ENCODE measurements around the gene LAMP5. TPM values are rescaled to one million over a fixed set of nuclear protein-coding genes. Genes with fewer than 3 reads are reported as not detected.

Gene LAMP5, protein sequence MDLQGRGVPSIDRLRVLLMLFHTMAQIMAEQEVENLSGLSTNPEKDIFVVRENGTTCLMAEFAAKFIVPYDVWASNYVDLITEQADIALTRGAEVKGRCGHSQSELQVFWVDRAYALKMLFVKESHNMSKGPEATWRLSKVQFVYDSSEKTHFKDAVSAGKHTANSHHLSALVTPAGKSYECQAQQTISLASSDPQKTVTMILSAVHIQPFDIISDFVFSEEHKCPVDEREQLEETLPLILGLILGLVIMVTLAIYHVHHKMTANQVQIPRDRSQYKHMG
- polyA plus RNA-seq (2013, experiment 1 of 2): 6.5 TPM
- polyA plus RNA-seq (2013, experiment 2 of 2): 6.4 TPM

GRCh38 chr20:9514461-9515213, at the start of gene LAMP5:
Gene LAMP5, plus strand, starts transcription at chr20:9514590. Its CDS starts 263 bp downstream, at chr20:9514853.
- peak within 1 kb of the TSS; percentile 27 to 69 for H3K4me3 ChIP-seq (ENCODE audit: low read length in 2 of 2)

GRCh38 chr20:9467995-9468394, 46.4 kb upstream of the LAMP5 start:
- DNase-seq (ENCODE audit: low spot score): peak; percentile 11
- no peak overlapping the region for H3K4me3 ChIP-seq (ENCODE audit: low read length in 2 of 2)

More at GRCh38 chr20:9514461-9515213, at the start of gene LAMP5:
- no peak within 1 kb of the TSS for H2AK5ac ChIP-seq (ENCODE audit: low read depth, low read length)
- no peaks in the 10 kb centered on the region for H3K36me3 ChIP-seq (replicated peaks in 1 of 2; ENCODE audit: control insufficient read depth in 2 of 2, insufficient read depth in 2 of 2, low read length in 2 of 2)
- no peak within 1 kb of the TSS for H3K23ac ChIP-seq (ENCODE audit: low read depth, low read length, poor library complexity)
- no peak within 1 kb of the TSS for H3K27ac ChIP-seq (replicated peaks; ENCODE audit: low read length)
- no peak within 1 kb of the TSS for H2BK120ac ChIP-seq (ENCODE audit: low read depth, low read length)
- peak within 1 kb of the TSS; percentile 3 for H2BK15ac ChIP-seq (ENCODE audit: low read length)
- no peaks in the 10 kb centered on the region for H3K9me3 ChIP-seq (replicated peaks in 1 of 2; ENCODE audit: control insufficient read depth in 2 of 2, insufficient read depth in 1 of 2, low read depth in 1 of 2, low read length in 2 of 2)
- no peak within 1 kb of the TSS for H3K4ac ChIP-seq (ENCODE audit: low read length)
- H2BK5ac ChIP-seq (ENCODE audit: low read length): no peak within 1 kb of the TSS
- no CpG with 5 or more reads among the region's 38 CpGs for WGBS, 2 donors (ENCODE audit: extremely low coverage in 2 of 2, insufficient read length in 2 of 2, insufficient replicate concordance in 1 of 2)
- H3K4me1 ChIP-seq (ENCODE audit: control insufficient read depth in 2 of 2, insufficient read depth in 1 of 2, low read depth in 1 of 2, low read length in 2 of 2): peaks cover 13 to 23% of the 10 kb centered on the region in 2 donors
- H2BK12ac ChIP-seq (ENCODE audit: low read length): peak within 1 kb of the TSS; percentile 14
- H4K8ac ChIP-seq (ENCODE audit: low read depth, low read length): no peak within 1 kb of the TSS
- H3K9ac ChIP-seq (ENCODE audit: low read depth, low read length, poor library complexity): peak within 1 kb of the TSS; percentile 44
- peaks cover 0 to 95% (median 37%) of the 10 kb centered on the region in 3 experiments for H3K27me3 ChIP-seq (ENCODE audit: control insufficient read depth in 3 of 3, insufficient read depth in 3 of 3, low read depth in 1 of 3, low read length in 3 of 3)
- no peaks in the 10 kb centered on the region for H3K79me1 ChIP-seq (ENCODE audit: low read depth, low read length)
- H3K18ac ChIP-seq (ENCODE audit: low read length): peak within 1 kb of the TSS; percentile 84
- peak; percentile 72 for DNase-seq (ENCODE audit: low spot score)
- peak within 1 kb of the TSS; percentile 90 for H3K4me2 ChIP-seq (ENCODE audit: insufficient read depth, low read length, poor library complexity, severe bottlenecking)
- H2AFZ ChIP-seq (ENCODE audit: low read length): peak within 1 kb of the TSS; percentile 80
- H4K91ac ChIP-seq (ENCODE audit: low read depth, low read length, poor library complexity): no peak within 1 kb of the TSS
- no peak within 1 kb of the TSS for H3K14ac ChIP-seq (ENCODE audit: low read length)

DNA sequence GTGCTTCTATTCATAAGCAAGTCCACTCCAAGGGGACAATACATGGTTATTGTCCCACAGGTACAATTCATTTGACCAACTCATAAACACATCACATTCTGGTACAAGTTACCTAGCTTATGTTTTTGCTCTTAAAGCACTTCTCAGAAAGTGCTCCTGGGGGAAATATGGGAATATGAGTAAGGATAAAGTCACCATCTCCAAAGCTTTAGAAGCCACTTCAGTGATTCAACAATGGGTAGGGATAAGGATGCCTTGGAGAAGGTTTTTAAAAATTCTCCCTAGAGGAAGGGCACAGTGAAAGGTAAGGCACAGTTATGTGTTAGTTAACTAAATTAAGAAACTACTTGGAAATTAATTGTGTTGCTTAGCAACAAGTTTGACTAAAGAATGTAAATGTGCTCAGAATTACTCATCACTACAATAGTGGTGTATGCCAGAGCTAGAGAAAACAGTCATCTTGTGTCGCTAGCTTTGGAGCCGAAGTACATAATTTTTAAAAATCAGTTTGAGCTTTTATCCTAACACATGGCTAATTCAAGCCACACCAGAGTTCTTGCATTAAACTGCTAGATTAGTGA, 39.5 kb upstream of the LAMP5 start:
- Histone ChIP-seq H3K79me1 (ENCODE audit: low read depth, low read length) (no peaks in the 10 kb centered on the region), H3K4me3 (ENCODE audit: low read length in 2 of 2) (no peak overlapping the region), H3K18ac (ENCODE audit: low read length) (no peak overlapping the region), H4K8ac (ENCODE audit: low read depth, low read length) (no peak overlapping the region), H3K27ac (replicated peaks; ENCODE audit: low read length) (no peak overlapping the region), H2BK15ac (ENCODE audit: low read length) (no peak overlapping the region), H2BK12ac (ENCODE audit: low read length) (no peak overlapping the region), H2AFZ (ENCODE audit: low read length) (no peak overlapping the region), H3K9ac (ENCODE audit: low read depth, low read length, poor library complexity) (no peak overlapping the region), H2AK5ac (ENCODE audit: low read depth, low read length) (no peak overlapping the region), H4K91ac (ENCODE audit: low read depth, low read length, poor library complexity) (no peak overlapping the region), H3K14ac (ENCODE audit: low read length) (no peak overlapping the region), H3K9me3 (replicated peaks in 1 of 2; ENCODE audit: control insufficient read depth in 2 of 2, insufficient read depth in 1 of 2, low read depth in 1 of 2, low read length in 2 of 2) (no peaks in the 10 kb centered on the region), H3K27me3 (ENCODE audit: control insufficient read depth in 3 of 3, insufficient read depth in 3 of 3, low read depth in 1 of 3, low read length in 3 of 3) (no peaks in the 10 kb centered on the region), H2BK5ac (ENCODE audit: low read length) (no peak overlapping the region), H3K23ac (ENCODE audit: low read depth, low read length, poor library complexity) (no peak overlapping the region), H2BK120ac (ENCODE audit: low read depth, low read length) (no peak overlapping the region), H3K36me3 (replicated peaks in 1 of 2; ENCODE audit: control insufficient read depth in 2 of 2, insufficient read depth in 2 of 2, low read length in 2 of 2) (no peaks in the 10 kb centered on the region), H3K4ac (ENCODE audit: low read length) (no peak overlapping the region), H3K4me1 (ENCODE audit: control insufficient read depth in 2 of 2, insufficient read depth in 1 of 2, low read depth in 1 of 2, low read length in 2 of 2) (peaks cover 0 to 3% of the 10 kb centered on the region in 2 donors), H3K4me2 (ENCODE audit: insufficient read depth, low read length, poor library complexity, severe bottlenecking) (no peak overlapping the region)
- no CpG with 5 or more reads among the region's 2 CpGs for WGBS, 2 donors (ENCODE audit: extremely low coverage in 2 of 2, insufficient read length in 2 of 2, insufficient replicate concordance in 1 of 2)
- DNase-seq (ENCODE audit: low spot score): no peak

More at GRCh38 chr20:9467995-9468394, 46.4 kb upstream of the LAMP5 start:
- Histone ChIP-seq H3K79me1 (ENCODE audit: low read depth, low read length) (no peaks in the 10 kb centered on the region), H3K4me2 (ENCODE audit: insufficient read depth, low read length, poor library complexity, severe bottlenecking) (no peak overlapping the region), H3K9me3 (replicated peaks in 1 of 2; ENCODE audit: control insufficient read depth in 2 of 2, insufficient read depth in 1 of 2, low read depth in 1 of 2, low read length in 2 of 2) (no peaks in the 10 kb centered on the region), H3K27ac (replicated peaks; ENCODE audit: low read length) (no peak overlapping the region), H3K23ac (ENCODE audit: low read depth, low read length, poor library complexity) (no peak overlapping the region), H4K91ac (ENCODE audit: low read depth, low read length, poor library complexity) (no peak overlapping the region), H2BK15ac (ENCODE audit: low read length) (no peak overlapping the region), H3K18ac (ENCODE audit: low read length) (no peak overlapping the region), H3K4me1 (ENCODE audit: control insufficient read depth in 2 of 2, insufficient read depth in 1 of 2, low read depth in 1 of 2, low read length in 2 of 2) (no peaks in the 10 kb centered on the region), H2BK120ac (ENCODE audit: low read depth, low read length) (no peak overlapping the region), H3K36me3 (replicated peaks in 1 of 2; ENCODE audit: control insufficient read depth in 2 of 2, insufficient read depth in 2 of 2, low read length in 2 of 2) (no peaks in the 10 kb centered on the region), H2BK12ac (ENCODE audit: low read length) (no peak overlapping the region), H3K9ac (ENCODE audit: low read depth, low read length, poor library complexity) (no peak overlapping the region), H2AFZ (ENCODE audit: low read length) (no peak overlapping the region), H3K4ac (ENCODE audit: low read length) (no peak overlapping the region), H3K27me3 (ENCODE audit: control insufficient read depth in 3 of 3, insufficient read depth in 3 of 3, low read depth in 1 of 3, low read length in 3 of 3) (no peaks in the 10 kb centered on the region), H2BK5ac (ENCODE audit: low read length) (no peak overlapping the region), H2AK5ac (ENCODE audit: low read depth, low read length) (no peak overlapping the region), H4K8ac (ENCODE audit: low read depth, low read length) (no peak overlapping the region), H3K14ac (ENCODE audit: low read length) (no peak overlapping the region)
- no CpG with 5 or more reads among the region's 3 CpGs for WGBS, 2 donors (ENCODE audit: extremely low coverage in 2 of 2, insufficient read length in 2 of 2, insufficient replicate concordance in 1 of 2)

GRCh38 chr20:9475456-9475855, 38.9 kb upstream of the LAMP5 start:
- Histone ChIP-seq H2BK5ac (ENCODE audit: low read length) (no peak overlapping the region), H4K91ac (ENCODE audit: low read depth, low read length, poor library complexity) (no peak overlapping the region), H2AK5ac (ENCODE audit: low read depth, low read length) (no peak overlapping the region), H3K79me1 (ENCODE audit: low read depth, low read length) (no peaks in the 10 kb centered on the region), H2BK15ac (ENCODE audit: low read length) (no peak overlapping the region), H2AFZ (ENCODE audit: low read length) (no peak overlapping the region), H3K23ac (ENCODE audit: low read depth, low read length, poor library complexity) (no peak overlapping the region), H3K9ac (ENCODE audit: low read depth, low read length, poor library complexity) (no peak overlapping the region), H3K27me3 (ENCODE audit: control insufficient read depth in 3 of 3, insufficient read depth in 3 of 3, low read depth in 1 of 3, low read length in 3 of 3) (no peaks in the 10 kb centered on the region), H3K18ac (ENCODE audit: low read length) (no peak overlapping the region), H3K9me3 (replicated peaks in 1 of 2; ENCODE audit: control insufficient read depth in 2 of 2, insufficient read depth in 1 of 2, low read depth in 1 of 2, low read length in 2 of 2) (no peaks in the 10 kb centered on the region), H3K4ac (ENCODE audit: low read length) (no peak overlapping the region), H3K4me1 (ENCODE audit: control insufficient read depth in 2 of 2, insufficient read depth in 1 of 2, low read depth in 1 of 2, low read length in 2 of 2) (peaks cover 0 to 3% of the 10 kb centered on the region in 2 donors), H2BK12ac (ENCODE audit: low read length) (no peak overlapping the region), H3K14ac (ENCODE audit: low read length) (no peak overlapping the region), H2BK120ac (ENCODE audit: low read depth, low read length) (no peak overlapping the region), H3K36me3 (replicated peaks in 1 of 2; ENCODE audit: control insufficient read depth in 2 of 2, insufficient read depth in 2 of 2, low read length in 2 of 2) (no peaks in the 10 kb centered on the region), H3K27ac (replicated peaks; ENCODE audit: low read length) (no peak overlapping the region), H4K8ac (ENCODE audit: low read depth, low read length) (no peak overlapping the region), H3K4me2 (ENCODE audit: insufficient read depth, low read length, poor library complexity, severe bottlenecking) (no peak overlapping the region), H3K4me3 (ENCODE audit: low read length in 2 of 2) (no peak overlapping the region)
- no peak for DNase-seq (ENCODE audit: low spot score)

Data from neuronal stem cell (in vitro differentiated cells).